NCI-H1092 (cell line): ENCODE results near the gene TMEM244.
"Not testable (repeated sequence)": the region's sequence is repeated elsewhere in the genome, so short reads cannot be mapped to it uniquely, and the experiment has no call there.

ENCODE experiments used
- DNase-seq: peaks from one replicate; lab custom pipeline; 2025; lab: John Stamatoyannopoulos, UW

Gene TMEM244

DNA sequence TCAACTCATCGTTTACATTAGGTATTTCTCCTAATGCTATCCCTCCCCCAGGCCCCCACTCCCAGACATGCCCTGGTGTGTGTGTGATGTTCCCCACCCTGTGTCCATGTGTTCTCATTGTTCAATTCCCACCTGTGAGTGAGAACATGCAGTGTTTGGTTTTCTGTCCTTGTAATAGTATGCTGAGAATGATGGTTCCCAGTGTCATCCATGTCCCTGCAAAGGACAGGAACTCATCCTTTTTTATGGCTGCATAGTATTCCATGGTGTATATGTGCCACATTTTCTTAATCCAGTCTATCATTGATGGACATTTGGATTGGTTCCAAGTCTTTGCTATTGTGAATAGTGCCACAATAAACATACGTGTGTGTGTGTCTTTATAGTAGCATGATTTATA lies 54.0 kb downstream of the TMEM244 start:
- DNase-seq, result not testable (repeated sequence)

DNA sequence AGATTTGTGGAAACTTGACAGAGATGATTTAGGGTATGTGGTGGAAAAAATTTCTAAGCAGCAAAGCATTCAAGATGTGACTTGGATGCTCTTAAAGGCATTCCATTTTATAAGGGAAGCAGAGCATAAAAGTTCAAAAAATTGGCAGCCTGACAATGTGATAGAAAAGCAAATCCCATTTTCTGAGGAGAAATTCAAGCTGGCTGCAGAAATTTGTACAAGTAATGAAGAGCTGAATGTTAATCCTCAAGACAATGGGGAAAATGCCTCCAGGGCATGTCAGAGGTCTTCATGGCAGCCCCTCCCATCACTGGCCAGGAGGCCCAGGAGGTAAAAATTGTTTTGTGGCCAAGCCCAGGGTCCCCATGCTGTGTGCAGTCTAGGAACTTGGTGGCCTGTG lies 58.2 kb downstream of the TMEM244 start:
- DNase-seq, result not testable (repeated sequence)

GRCh38 chr6:129801909-129802308 lies 59.2 kb downstream of the TMEM244 start:
- DNase-seq, result no peak

- no peak for DNase-seq
Observed at GRCh38 chr6:129795261-129795660, 65.9 kb downstream of the TMEM244 start.

- DNase-seq, result no peak
Observed at GRCh38 chr6:129793447-129793846, 67.7 kb downstream of the TMEM244 start.

DNA sequence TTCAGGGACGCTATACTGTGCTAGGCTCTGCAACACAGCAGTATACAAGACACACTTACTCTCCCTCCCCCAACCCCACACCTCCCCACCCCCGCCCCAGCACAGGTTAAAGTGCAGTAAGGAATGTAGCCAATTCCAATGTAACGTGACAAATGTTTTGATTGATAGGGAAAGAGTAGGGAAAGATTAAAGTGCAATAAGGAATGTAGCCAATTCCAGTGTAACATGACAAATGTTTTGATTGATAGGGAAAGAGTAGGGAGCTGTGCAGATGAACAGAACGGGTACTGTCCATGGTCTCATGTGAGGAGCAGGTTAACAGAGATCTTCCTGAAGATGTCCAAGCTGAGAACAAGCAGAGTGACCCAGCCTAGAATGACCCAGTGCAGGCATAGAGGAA lies 69.1 kb downstream of the TMEM244 start:
- DNase-seq, result no peak

DNA sequence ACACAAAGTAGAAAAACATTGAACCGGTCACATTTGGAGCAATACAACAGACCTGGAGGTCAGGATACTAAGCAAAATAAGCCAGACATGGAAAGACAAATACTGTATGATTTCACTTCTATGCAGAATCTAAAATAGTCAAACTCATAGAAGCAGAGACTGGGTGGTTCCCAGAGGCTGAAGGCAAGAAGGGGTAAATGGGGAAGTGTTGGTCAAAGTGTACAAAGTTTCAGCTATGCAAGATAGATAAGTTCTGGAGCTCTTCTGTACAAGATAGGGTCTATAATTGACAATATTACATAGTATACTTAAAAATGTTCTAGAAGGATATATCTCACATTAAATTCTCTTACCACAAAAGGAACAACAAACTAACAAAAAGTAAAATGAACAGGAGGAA lies 70.3 kb downstream of the TMEM244 start:
- DNase-seq, result no peak

DNA sequence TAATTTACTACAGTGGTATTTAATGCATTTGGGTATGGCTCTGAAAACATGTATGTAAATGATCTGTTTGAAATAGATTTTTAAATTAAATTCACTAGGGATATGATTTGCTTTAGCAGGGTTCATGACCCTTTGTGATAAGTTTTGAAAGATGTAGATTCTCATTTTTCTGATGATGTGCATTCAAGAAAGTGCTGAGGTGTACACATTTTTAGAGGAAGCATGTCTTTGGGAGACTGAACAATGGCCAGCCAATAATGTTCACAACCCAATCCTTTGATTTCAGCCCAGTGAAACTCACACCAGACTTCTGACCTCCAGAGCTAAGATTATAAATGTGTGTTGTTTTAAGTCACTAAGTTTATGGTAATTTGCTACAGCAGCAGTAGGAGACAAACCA lies 71.1 kb downstream of the TMEM244 start:
- no peak for DNase-seq

DNA sequence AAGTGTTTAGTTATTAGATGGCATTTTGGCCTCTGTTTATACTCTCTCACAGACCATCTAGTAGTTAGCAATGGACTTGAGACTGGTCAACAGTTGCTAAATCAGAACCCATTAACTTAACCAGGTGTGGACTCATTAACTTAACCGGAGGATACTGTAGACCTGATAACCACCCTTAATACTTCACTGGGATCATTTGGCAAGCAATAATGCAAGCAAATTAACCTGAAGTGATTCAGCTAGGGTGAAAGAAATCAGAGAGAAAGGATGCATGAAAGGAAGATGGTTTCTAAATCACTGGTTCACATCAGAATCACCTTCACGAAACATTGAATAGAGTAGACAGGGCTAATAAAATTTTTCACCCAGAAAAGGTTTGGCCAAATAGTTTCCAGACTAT lies 73.3 kb downstream of the TMEM244 start:
- no peak for DNase-seq

DNA sequence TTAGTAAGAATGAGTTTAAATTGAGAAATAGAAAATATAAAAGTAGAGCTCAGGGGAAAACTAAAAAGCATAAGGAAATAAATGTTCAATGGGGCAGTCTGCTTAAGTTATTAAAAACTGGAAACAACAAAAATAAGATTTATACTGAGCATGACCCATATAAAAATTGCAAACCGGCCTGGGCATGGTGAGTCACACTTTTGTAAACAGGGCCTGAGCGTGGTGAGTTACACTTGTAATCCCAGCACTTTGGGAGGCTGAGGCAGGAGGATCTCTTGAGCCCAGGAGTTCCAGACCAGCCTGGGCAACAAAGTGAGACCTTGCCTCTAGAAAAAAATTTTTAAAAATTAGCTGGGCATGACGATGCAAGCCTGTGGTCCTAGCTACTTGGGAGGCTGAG lies 74.6 kb downstream of the TMEM244 start:
- DNase-seq, result no peak

- DNase-seq, result no peak
Observed at GRCh38 chr6:129785756-129786135, 75.4 kb downstream of the TMEM244 start.

- DNase-seq, result no peak
Observed at GRCh38 chr6:129785047-129785755, 75.9 kb downstream of the TMEM244 start.
